MM.1S (cell line): ENCODE measurements around the gene C1QL2.

Experiments
- DNase-seq: peaks from one replicate; pipeline ENCODE4 v3.0.0-alpha.2; 2015
- H2AFZ ChIP-seq: fragments of 300-600 bp; sonication (generic); 2 replicates; pipeline ENCODE4 v1.6.0; 2016; ENCODE audit warnings: antibody characterized with exemption, low read length
- H3F3A ChIP-seq: fragments of 300-600 bp; sonication (generic); 2 replicates; pipeline ENCODE4 v1.6.1; 2016; ENCODE audit warnings: mild to moderate bottlenecking, antibody characterized with exemption, low read length, moderate library complexity, mixed read lengths; ENCODE audit not compliant: insufficient read depth
- H3K27ac ChIP-seq: fragments of 300-600 bp; sonication (generic); 2 replicates; pipeline ENCODE4 v1.5.1; 2016; ENCODE audit warnings: mild to moderate bottlenecking, low read length
- H3K27me3 ChIP-seq: fragments of 300-600 bp; sonication (generic); replicated peaks from 2 replicates; pipeline ENCODE4 v1.6.0; 2016; ENCODE audit warnings: low read length; ENCODE audit not compliant: insufficient read depth
- H3K36me3 ChIP-seq: fragments of 300-600 bp; sonication (generic); replicated peaks from 2 replicates; pipeline ENCODE4 v1.6.1; 2016; ENCODE audit warnings: mild to moderate bottlenecking, low read length, mixed read lengths; ENCODE audit not compliant: insufficient read depth
- H3K4me1 ChIP-seq: fragments of 300-600 bp; sonication (generic); 2 replicates; pipeline ENCODE4 v1.6.1; 2016; ENCODE audit warnings: low read length, mixed read lengths
- H3K4me2 ChIP-seq: fragments of 300-600 bp; sonication (generic); 2 replicates; pipeline ENCODE4 v1.6.0; 2016; ENCODE audit warnings: low read depth, low read length
- H3K4me3 ChIP-seq: fragments of 300-600 bp; sonication (generic); 2 replicates; pipeline ENCODE4 v1.5.1; 2016; ENCODE audit warnings: low read length, mixed read lengths
- H3K79me2 ChIP-seq: fragments of 300-600 bp; sonication (generic); 2 replicates; pipeline ENCODE4 v1.6.1; 2016; ENCODE audit warnings: mixed run types, low read length, mixed read lengths
- H3K9ac ChIP-seq: fragments of 300-600 bp; sonication (generic); 2 replicates; pipeline ENCODE4 v1.6.1; 2016; ENCODE audit warnings: low read length, mixed read lengths
- H3K9me2 ChIP-seq: fragments of 300-600 bp; sonication (generic); replicated peaks from 2 replicates; pipeline ENCODE4 v1.6.1; 2016; ENCODE audit warnings: mild to moderate bottlenecking, low read length, mixed read lengths; ENCODE audit not compliant: insufficient read depth
- H3K9me3 ChIP-seq: fragments of 300-600 bp; sonication (generic); replicated peaks from 2 replicates; pipeline ENCODE4 v1.6.1; 2016; ENCODE audit warnings: mild to moderate bottlenecking, low read length, mixed read lengths; ENCODE audit not compliant: insufficient read depth
- H4K20me1 ChIP-seq: fragments of 300-600 bp; sonication (generic); 2 replicates; pipeline ENCODE4 v1.6.1; 2016; ENCODE audit warnings: mild to moderate bottlenecking, low read length, moderate library complexity, mixed read lengths; ENCODE audit not compliant: insufficient read depth
- CTCF ChIP-seq: fragments of 300-600 bp; sonication (generic); IDR thresholded peaks from 2 replicates; pipeline ENCODE4 v1.5.1; 2016; ENCODE audit warnings: antibody characterized with exemption, low read length, mixed read lengths
- EZH2 ChIP-seq: fragments of 300-600 bp; sonication (generic); optimal IDR thresholded peaks from 2 replicates; pipeline ENCODE3; 2017; ENCODE audit warnings: low read depth, mild to moderate bottlenecking, antibody characterized with exemption, low read length, mixed read lengths
- EZH2phosphoT487 ChIP-seq: fragments of 300-600 bp; sonication (generic); IDR thresholded peaks from 2 replicates; pipeline ENCODE4 v1.6.1; 2018; ENCODE audit warnings: antibody characterized with exemption, low read length

Gene C1QL2

GRCh38 chr2:119169717-119170116, 11.2 kb upstream of the C1QL2 start:
- Histone ChIP-seq H3K27ac (no peak overlapping the region), H4K20me1 (no peaks in the 10 kb centered on the region), H3K4me3 (no peak overlapping the region), H3K79me2 (no peaks in the 10 kb centered on the region), H3K9ac (no peak overlapping the region), H3K9me2 (no peaks in the 10 kb centered on the region), H2AFZ (no peak overlapping the region), H3K4me2 (no peak overlapping the region), H3K9me3 (no peaks in the 10 kb centered on the region), H3F3A (no peaks in the 10 kb centered on the region), H3K27me3 (peaks cover 8% of the 10 kb centered on the region), H3K4me1 (no peaks in the 10 kb centered on the region), H3K36me3 (no peaks in the 10 kb centered on the region)
- TF ChIP-seq EZH2 (no peak), CTCF (no peak), EZH2phosphoT487 (no peak)
- DNase-seq: no peak

- no peak for TF ChIP-seq CTCF
- no peak for TF ChIP-seq EZH2
- TF ChIP-seq EZH2phosphoT487: no peak
- Histone ChIP-seq H3F3A (no peaks in the 10 kb centered on the region), H2AFZ (no peak overlapping the region), H3K9ac (no peak overlapping the region), H3K9me3 (no peaks in the 10 kb centered on the region), H3K9me2 (no peaks in the 10 kb centered on the region), H3K4me2 (no peak overlapping the region), H3K4me1 (no peaks in the 10 kb centered on the region), H4K20me1 (no peaks in the 10 kb centered on the region), H3K27me3 (peaks cover 15% of the 10 kb centered on the region; the same call in 1 of the 2 replicates), H3K27ac (no peak overlapping the region), H3K79me2 (no peaks in the 10 kb centered on the region), H3K36me3 (no peaks in the 10 kb centered on the region), H3K4me3 (no peak overlapping the region)
- no peak for DNase-seq
These were observed 1.9 kb upstream of the C1QL2 start for GRCh38 chr2:119160361-119160990.

GRCh38 chr2:119157850-119158511, 570 bp downstream of the C1QL2 start:
- Histone ChIP-seq H3K4me3 (no peak overlapping the region), H3K4me2 (no peak overlapping the region), H4K20me1 (no peaks in the 10 kb centered on the region), H3K27me3 (peaks cover 21% of the 10 kb centered on the region; the same call in 1 of the 2 replicates), H3K4me1 (no peaks in the 10 kb centered on the region), H3K79me2 (no peaks in the 10 kb centered on the region), H3K9ac (no peak overlapping the region), H3F3A (no peaks in the 10 kb centered on the region), H3K9me3 (no peaks in the 10 kb centered on the region), H3K36me3 (no peaks in the 10 kb centered on the region), H3K27ac (no peak overlapping the region), H3K9me2 (no peaks in the 10 kb centered on the region), H2AFZ (no peak overlapping the region)
- DNase-seq: no peak
- TF ChIP-seq CTCF (no peak), EZH2 (no peak), EZH2phosphoT487 (no peak)
